HG02763 (cell line): Measurements from ENCODE around the gene FAM25G.

Source experiments
- ATAC-seq: cut with Tn5 transposase; IDR thresholded peaks from one replicate; pipeline ENCODE4 v1.9.1; 2021; ENCODE audit warnings: mild to moderate bottlenecking, moderate library complexity; ENCODE audit not compliant: unreplicated experiment

FAM25G gene

DNA sequence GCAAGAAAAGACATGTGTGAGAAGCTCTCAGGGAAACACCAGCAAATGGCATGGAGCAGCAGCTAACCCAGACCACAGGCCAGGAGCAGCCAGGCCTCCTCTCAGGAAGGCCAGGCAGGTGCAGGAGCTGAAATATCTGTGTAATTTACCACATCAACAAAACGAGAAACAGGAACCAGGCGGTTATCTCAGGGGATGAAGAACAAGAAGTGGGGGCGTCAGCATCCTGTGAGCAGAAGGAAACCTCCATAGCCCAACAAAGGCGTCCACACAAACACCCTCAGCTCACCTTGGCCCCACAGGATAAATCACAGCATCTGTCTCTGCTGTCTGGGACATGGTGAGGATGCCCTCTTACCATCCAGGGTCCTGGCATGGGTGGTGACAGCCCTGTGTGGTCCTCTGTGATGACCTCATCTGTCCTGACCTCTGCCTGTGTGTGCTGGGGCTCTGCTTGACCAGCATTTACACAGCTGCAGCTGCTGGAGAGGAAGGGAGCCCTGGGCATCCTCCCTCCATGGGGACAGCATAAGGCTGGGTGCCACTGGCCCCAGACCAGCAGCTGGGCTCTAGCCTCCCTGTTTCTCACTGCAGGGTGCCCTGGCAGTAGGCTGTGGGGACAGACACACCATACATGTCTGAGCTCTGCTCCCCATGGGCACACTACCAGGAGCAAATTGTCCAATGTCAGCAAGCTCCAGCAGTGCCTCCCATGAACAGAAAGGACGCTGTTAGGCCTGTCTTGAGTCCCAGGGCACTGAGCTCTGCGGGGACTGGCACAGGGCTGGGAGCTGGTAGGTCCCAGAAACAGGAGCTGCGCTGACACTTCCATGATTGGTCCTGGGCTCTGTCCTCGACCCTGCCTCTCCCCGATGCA is 42.2 kb downstream of the FAM25G start:
- no peak for ATAC-seq

DNA sequence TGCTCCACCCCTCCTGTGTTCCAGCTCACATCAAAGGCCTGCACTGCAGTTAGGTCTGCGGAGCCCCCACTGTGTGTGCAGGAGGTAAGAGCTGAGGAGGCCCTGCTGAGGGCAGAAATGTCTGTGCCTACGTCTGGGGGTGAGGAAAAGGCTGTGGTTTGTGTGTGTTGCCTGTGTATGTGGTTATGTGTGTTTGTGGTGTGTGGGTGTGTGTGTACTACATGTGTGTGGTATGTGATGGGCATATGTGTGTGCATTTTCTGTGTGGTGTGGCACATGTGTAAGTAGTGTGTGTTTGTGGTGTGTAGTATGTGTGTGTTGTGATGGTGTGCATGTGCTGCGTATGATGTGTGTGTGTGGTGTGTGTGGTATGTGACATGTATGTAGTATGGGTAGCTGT is 43.8 kb downstream of the FAM25G start:
- ATAC-seq: no peak

DNA sequence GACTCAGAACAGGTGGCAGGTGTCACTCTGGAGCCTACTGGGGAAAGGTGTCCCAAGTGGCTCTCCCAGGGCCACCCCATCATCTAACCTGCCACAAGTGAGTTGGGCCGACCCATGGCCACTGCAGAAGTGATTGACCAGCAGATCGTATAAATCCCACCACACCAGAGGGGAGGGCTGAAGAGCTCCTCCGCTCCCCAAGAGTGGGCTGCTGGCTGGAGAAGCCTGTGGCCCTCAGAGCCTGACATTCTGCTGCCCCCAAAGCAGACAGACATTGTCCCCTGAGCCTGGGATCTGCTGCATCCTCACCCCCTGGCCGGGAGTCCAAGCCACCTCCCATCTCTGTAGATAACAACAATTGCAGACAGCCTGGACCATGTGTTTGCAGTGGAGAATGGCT is 44.3 kb downstream of the FAM25G start:
- no peak for ATAC-seq

DNA sequence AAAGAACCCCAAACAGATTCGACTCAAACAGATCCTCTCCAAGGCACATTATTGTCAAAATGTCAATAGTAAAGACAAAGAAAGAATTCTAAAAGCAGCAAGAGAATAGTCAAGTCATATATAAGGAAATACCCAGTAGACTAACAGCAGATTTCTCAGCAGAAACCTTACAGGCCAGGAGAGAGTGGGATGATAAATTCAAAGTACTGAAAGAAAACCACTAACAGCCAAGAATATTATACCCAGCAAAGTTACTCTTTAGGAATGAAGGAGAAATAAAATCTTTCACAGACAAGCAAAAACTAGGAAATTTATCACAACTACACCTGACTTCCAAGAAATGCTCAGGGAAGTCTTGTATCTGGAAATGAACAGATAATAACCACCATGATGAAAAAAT is 45.8 kb downstream of the FAM25G start:
- ATAC-seq: no peak

DNA sequence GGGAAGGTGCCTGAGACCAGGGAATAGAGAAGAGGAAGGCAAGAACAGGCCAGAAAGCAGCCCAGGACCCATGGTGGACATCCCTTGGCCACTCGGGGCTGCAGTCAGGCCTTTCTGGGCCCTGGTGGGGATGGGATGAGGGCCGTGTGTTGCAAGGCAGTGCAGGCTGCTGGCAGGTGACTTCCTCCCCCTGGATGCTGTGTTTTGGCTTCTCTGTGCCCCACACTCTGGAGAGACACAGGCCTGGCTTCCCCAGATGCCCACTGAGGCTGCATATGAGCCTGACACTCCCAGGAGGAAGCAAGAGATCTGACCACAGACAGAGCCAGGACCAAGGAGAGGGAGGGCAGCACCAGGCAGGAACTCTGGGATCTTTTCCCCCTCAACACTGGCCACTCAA is 47.5 kb downstream of the FAM25G start:
- no peak for ATAC-seq

DNA sequence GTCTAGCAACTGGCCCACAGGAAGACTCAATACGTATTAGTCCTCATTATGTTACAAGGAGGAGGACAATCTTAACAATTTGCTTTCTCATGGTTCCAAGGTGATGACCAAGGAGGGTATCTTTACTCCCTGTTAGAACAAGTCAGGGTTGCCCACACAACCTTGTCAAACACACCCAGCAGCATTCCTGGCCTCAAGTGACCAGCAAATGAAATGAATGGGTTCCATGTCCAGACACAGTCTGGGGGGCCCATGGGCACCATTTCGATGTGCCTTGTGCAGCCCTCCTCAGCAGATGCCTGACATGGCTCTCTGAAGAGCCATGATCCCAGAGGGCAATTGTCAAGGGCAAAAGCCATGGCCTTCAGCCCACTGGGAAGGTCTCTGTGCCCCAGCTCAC is 48.4 kb downstream of the FAM25G start:
- ATAC-seq: no peak

DNA sequence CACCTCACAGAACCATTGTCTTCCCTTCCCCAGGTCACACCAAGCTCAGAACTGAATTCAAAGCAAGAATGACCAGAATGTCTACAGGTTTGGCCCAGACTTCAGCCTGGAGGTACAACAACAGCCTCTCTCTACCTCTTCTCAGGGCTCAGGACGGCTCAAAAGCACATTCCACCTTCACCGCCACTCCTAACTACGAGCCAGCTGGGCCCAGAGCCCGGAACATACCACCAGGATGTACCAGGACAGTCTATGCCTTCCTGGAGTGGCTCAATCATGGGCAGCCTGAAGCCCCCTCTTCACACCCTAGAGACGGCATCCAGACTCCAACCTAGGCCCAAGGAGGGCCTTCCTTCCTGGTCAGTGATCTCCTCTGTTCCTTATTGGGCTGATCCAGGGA is 49.1 kb downstream of the FAM25G start:
- ATAC-seq: no peak

DNA sequence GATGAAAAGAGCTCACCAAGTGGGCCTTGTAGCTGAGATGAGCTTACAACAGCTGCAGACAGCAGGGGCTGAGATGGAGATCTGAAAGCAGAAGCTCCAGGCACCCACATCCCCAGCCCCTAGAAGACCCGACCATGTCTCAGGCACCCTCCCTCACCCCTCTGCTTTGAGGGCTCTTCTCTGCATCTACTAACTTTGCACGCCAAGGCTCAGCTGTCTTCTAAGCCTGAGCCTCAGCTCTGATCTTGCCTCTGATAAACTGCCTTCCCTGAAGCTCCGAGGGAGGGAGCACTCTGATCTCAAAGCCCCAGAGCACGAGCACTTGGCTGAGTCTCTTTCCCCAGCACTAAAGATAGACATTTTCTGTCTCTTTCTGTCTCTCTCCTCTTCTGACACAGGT is 49.6 kb downstream of the FAM25G start:
- ATAC-seq: no peak

DNA sequence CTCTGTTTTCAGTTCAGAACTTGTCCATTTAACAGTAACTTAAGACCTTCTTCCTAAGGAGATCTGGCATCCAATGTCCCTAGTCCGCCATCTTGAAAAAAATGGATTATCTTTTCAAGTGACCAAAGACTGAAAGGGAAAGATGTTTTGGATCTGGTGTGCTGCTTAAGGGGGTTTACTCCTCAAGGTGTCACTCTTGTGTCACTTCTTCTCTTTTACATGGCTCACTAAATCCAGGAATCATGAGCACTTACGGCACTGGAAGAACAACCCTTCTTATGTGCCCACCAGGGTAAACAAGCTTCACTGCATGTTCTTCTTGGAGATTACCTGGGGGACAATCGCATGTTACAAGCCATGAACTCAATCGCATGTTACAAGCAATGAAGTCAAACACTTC is 51.3 kb downstream of the FAM25G start:
- ATAC-seq: no peak

DNA sequence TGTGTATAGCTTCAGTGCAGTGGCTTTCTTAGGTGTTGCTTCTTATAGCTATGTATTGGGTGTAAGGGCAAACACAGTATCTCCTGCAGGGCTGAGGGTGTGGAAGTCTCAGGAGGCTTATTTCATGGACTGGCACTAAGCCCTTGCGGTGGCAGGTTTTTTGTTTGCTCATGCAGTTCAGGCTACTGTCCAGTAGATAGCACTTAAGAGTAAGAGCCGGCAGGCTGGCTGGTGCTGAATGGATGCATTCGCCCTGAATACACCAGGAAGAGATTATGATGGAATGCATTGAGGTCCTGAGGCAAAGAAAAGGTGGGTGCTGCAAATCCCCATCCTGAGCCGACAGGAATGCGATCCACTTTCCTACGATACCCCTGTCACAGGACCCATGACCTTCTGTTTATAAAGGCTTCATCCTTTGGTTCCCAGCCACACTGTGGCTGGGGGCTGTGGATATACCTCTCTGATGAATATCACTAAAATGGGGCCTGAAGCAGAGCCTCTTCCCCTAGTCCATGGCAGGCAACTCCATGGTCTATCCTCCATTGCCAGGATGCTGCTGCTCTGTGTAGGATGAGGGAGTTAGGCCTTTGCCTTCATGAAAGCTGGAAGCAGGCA is 52.5 kb downstream of the FAM25G start:
- no peak for ATAC-seq
